ENCODE measurements around the gene TTLL13.

The TTLL13 gene

DNA sequence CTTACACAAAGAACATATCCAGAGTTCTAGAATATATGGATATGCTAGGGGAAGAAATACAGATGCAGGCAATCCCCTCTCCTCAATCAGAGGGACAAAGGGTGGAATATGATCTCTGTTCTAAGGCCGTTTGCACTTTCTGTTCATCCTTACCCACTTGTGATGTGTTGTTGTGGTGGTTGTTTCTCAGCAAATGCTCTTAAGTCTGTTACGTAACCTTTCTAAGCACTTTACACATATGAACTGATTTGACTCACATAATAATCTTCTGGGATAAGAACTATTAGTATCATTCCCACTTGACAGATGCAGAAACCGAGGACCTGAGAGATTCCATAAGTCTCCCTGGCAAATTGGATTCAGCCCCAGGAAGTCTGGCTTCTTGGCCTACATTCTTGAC is 56.6 kb downstream of the TTLL13 start:
- H4K20me1 ChIP-seq (ENCODE audit: insufficient read depth, low read length), result no peaks in the 10 kb centered on the region
- H3K4me2 ChIP-seq (ENCODE audit: low read length), result no peak overlapping the region
- H2AFZ ChIP-seq (ENCODE audit: low read length), result no peak overlapping the region
- no peaks in the 10 kb centered on the region for H3K36me3 ChIP-seq (ENCODE audit: insufficient read depth, low read length)
- H3K4me1 ChIP-seq (ENCODE audit: insufficient read depth, low read length, severe bottlenecking), result peaks cover 6% of the 10 kb centered on the region
- no peaks in the 10 kb centered on the region for H3K27me3 ChIP-seq (ENCODE audit: insufficient read depth, low read length)
- no peak overlapping the region for H3K4me3 ChIP-seq (ENCODE audit: low read depth, low read length, poor library complexity, severe bottlenecking)
- no peaks in the 10 kb centered on the region for H3F3A ChIP-seq (ENCODE audit: insufficient read depth, low read length)
- H3K9me2 ChIP-seq (ENCODE audit: low read depth, low read length), result no peaks in the 10 kb centered on the region
- no peak overlapping the region for H3K9ac ChIP-seq (ENCODE audit: low read length)
- no peak overlapping the region for H3K27ac ChIP-seq (ENCODE audit: low read depth, low read length, poor library complexity, severe bottlenecking)
- no peaks in the 10 kb centered on the region for H3K9me3 ChIP-seq (ENCODE audit: low read length)
- TF ChIP-seq EZH2 (IDR thresholded peaks at IDR 0.05; ENCODE audit: borderline replicate concordance, low read length), result no peak
- TF ChIP-seq, protein P1, sequence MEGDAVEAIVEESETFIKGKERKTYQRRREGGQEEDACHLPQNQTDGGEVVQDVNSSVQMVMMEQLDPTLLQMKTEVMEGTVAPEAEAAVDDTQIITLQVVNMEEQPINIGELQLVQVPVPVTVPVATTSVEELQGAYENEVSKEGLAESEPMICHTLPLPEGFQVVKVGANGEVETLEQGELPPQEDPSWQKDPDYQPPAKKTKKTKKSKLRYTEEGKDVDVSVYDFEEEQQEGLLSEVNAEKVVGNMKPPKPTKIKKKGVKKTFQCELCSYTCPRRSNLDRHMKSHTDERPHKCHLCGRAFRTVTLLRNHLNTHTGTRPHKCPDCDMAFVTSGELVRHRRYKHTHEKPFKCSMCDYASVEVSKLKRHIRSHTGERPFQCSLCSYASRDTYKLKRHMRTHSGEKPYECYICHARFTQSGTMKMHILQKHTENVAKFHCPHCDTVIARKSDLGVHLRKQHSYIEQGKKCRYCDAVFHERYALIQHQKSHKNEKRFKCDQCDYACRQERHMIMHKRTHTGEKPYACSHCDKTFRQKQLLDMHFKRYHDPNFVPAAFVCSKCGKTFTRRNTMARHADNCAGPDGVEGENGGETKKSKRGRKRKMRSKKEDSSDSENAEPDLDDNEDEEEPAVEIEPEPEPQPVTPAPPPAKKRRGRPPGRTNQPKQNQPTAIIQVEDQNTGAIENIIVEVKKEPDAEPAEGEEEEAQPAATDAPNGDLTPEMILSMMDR (IDR thresholded peaks at IDR 0.05; ENCODE audit: low read length), result no peak
- H3K79me2 ChIP-seq (ENCODE audit: insufficient read depth, low read length), result no peaks in the 10 kb centered on the region

DNA sequence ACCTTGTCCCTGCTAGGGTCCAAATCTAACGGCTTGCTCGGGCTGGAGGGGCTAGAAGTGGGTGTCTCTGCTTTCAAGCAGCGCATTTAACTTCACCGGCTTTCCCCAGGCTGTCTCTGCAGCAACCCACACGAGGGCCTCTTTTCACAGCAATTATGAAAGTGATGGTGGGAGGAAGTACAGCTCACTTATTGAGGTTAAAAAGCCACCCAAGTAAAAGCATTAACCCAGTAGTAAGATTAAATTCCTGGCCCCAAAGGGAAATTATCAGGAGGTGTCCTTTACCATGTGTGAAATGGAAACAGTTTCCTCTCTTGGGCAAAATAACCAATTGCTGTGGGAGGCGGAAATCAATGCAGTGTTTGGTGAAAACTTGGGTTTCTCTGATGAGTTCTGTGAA is 57.2 kb downstream of the TTLL13 start:
- Histone ChIP-seq H3K4me2 (ENCODE audit: low read length) (no peak overlapping the region), H4K20me1 (ENCODE audit: insufficient read depth, low read length) (no peaks in the 10 kb centered on the region), H3K79me2 (ENCODE audit: insufficient read depth, low read length) (no peaks in the 10 kb centered on the region), H3K27me3 (ENCODE audit: insufficient read depth, low read length) (no peaks in the 10 kb centered on the region), H3K4me3 (ENCODE audit: low read depth, low read length, poor library complexity, severe bottlenecking) (no peak overlapping the region), H3F3A (ENCODE audit: insufficient read depth, low read length) (no peaks in the 10 kb centered on the region), H3K27ac (ENCODE audit: low read depth, low read length, poor library complexity, severe bottlenecking) (no peak overlapping the region), H3K9me2 (ENCODE audit: low read depth, low read length) (no peaks in the 10 kb centered on the region), H2AFZ (ENCODE audit: low read length) (no peak overlapping the region), H3K9me3 (ENCODE audit: low read length) (no peaks in the 10 kb centered on the region), H3K36me3 (ENCODE audit: insufficient read depth, low read length) (no peaks in the 10 kb centered on the region), H3K4me1 (ENCODE audit: insufficient read depth, low read length, severe bottlenecking) (no peaks in the 10 kb centered on the region), H3K9ac (ENCODE audit: low read length) (no peak overlapping the region)
- TF ChIP-seq, protein P1 (IDR thresholded peaks at IDR 0.05; ENCODE audit: low read length), result no peak
- no peak for TF ChIP-seq EZH2 (IDR thresholded peaks at IDR 0.05; ENCODE audit: borderline replicate concordance, low read length)

DNA sequence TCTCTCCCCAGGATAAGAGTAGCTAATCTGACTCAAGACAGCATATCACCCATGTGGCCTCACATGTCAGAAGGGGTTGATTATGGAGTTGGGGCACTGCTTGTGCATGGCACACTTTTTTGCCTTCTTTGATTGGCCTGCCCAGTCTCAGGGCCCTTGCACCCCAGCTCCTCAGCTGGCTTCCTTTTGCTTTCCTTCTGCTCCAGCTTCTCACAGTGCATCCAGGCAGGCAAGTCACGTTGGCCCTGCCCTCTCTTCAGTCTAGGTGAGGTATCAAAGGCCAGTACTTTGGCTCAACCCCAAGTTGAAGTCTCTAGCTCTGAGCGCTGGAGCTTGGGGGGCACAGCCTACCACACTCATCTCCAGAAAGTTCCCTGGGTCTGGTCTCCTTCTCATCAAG is 58.3 kb downstream of the TTLL13 start:
- Histone ChIP-seq H3F3A (ENCODE audit: insufficient read depth, low read length) (no peaks in the 10 kb centered on the region), H4K20me1 (ENCODE audit: insufficient read depth, low read length) (no peaks in the 10 kb centered on the region), H2AFZ (ENCODE audit: low read length) (no peak overlapping the region), H3K27me3 (ENCODE audit: insufficient read depth, low read length) (no peaks in the 10 kb centered on the region), H3K4me3 (ENCODE audit: low read depth, low read length, poor library complexity, severe bottlenecking) (no peak overlapping the region), H3K36me3 (ENCODE audit: insufficient read depth, low read length) (no peaks in the 10 kb centered on the region), H3K4me1 (ENCODE audit: insufficient read depth, low read length, severe bottlenecking) (no peaks in the 10 kb centered on the region), H3K79me2 (ENCODE audit: insufficient read depth, low read length) (no peaks in the 10 kb centered on the region), H3K9me3 (ENCODE audit: low read length) (no peaks in the 10 kb centered on the region), H3K9me2 (ENCODE audit: low read depth, low read length) (no peaks in the 10 kb centered on the region), H3K9ac (ENCODE audit: low read length) (no peak overlapping the region), H3K4me2 (ENCODE audit: low read length) (no peak overlapping the region), H3K27ac (ENCODE audit: low read depth, low read length, poor library complexity, severe bottlenecking) (no peak overlapping the region)
- TF ChIP-seq, protein P1 (IDR thresholded peaks at IDR 0.05; ENCODE audit: low read length), result no peak
- TF ChIP-seq EZH2 (IDR thresholded peaks at IDR 0.05; ENCODE audit: borderline replicate concordance, low read length), result no peak
